ENCODE data around the gene PDZD7. TPM values are rescaled to one million over a fixed set of nuclear protein-coding genes. Genes with fewer than 3 reads are reported as not detected.

The PDZD7 gene
- total and polyA plus RNA-seq, 9 of the 15 experiments (the other 6 are each of a cell fraction or from before 2014, with no cell fraction given) = 0.04 to 0.24 (median 0.08) TPM; not detected in 3

- in situ Hi-C loops (cut with MboI) (loop anchor here (25.0 kb wide), 1 partner anchor 1057 kb away; no protein-coding TSS in a partner anchor), intact Hi-C loops (cut with micrococcal nuclease) (no loop called here)
- ATAC-seq (no peak), DNase-seq (ENCODE audit: extremely low read depth in 1 of 4, low spot score in 3 of 4) (no peak), FAIRE-seq (no peak)
- H3K79me2 ChIP-seq (ENCODE audit: control insufficient read depth, insufficient read depth, low read length) = no peaks in the 10 kb centered on the region
- no peak overlapping the region for H3K27ac ChIP-seq (ENCODE audit: extremely low read depth, low read depth, low read length)
- H4K20me1 ChIP-seq (replicated peaks; ENCODE audit: control insufficient read depth, insufficient read depth, low read length) = no peaks in the 10 kb centered on the region; the same call in 1 of the 2 replicates
- no peaks in the 10 kb centered on the region for H3K27me3 ChIP-seq (ENCODE audit: control insufficient read depth in 2 of 2, insufficient read depth in 2 of 2, low read length in 2 of 2)
- no peak overlapping the region for H3K9ac ChIP-seq (ENCODE audit: insufficient read depth in 1 of 2, low read depth in 2 of 2, low read length in 2 of 2)
- H3K36me3 ChIP-seq (ENCODE audit: control insufficient read depth, insufficient read depth, low read length) = peaks cover 17% of the 10 kb centered on the region; the same call in 2 of the 3 replicates
- TF ChIP-seq U2AF2 (optimal IDR thresholded peaks at IDR 0.05; ENCODE audit: low read depth, low read length) (no peak), PHF20 (IDR thresholded peaks at IDR 0.05; ENCODE audit: partially characterized antibody) (no peak), SRSF9 (IDR thresholded peaks at IDR 0.05; ENCODE audit: borderline replicate concordance, low read depth, low read length) (no peak), LCOR (CRISPR knock-in tag; IDR thresholded peaks at IDR 0.05) (no peak), SLC30A9 (CRISPR knock-in tag; IDR thresholded peaks at IDR 0.05) (no peak), ZNF586 (CRISPR knock-in tag; conservative IDR thresholded peaks at IDR 0.05) (no peak), ZZZ3 (IDR thresholded peaks at IDR 0.05) (no peak), NCOA6 (IDR thresholded peaks at IDR 0.05) (no peak)
- TF ChIP-seq, protein P1, sequence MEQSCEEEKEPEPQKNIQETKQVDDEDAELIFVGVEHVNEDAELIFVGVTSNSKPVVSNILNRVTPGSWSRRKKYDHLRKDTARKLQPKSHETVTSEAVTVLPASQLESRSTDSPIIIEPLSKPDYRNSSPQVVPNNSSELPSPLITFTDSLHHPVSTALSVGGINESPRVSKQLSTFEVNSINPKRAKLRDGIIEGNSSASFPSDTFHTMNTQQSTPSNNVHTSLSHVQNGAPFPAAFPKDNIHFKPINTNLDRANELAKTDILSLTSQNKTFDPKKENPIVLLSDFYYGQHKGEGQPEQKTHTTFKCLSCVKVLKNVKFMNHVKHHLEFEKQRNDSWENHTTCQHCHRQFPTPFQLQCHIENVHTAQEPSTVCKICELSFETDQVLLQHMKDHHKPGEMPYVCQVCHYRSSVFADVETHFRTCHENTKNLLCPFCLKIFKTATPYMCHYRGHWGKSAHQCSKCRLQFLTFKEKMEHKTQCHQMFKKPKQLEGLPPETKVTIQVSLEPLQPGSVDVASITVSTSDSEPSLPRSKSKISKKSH (CRISPR knock-in tag; IDR thresholded peaks at IDR 0.05) = no peak
- no peaks in the 10 kb centered on the region for H3K9me1 ChIP-seq (ENCODE audit: control insufficient read depth, insufficient read depth, low read length)
- H2AFZ ChIP-seq (ENCODE audit: low read depth, low read length) = no peak overlapping the region
- H3K4me3 ChIP-seq = no peak overlapping the region
- CTCF ChIA-PET (ENCODE audit: low intra/inter-chr PET ratio) = no interaction called here
- H3K4me1 ChIP-seq (replicated peaks in 1 of 2; ENCODE audit: control insufficient read depth in 2 of 2, insufficient read depth in 2 of 2, low read length in 2 of 2) = peaks cover 0 to 4% of the 10 kb centered on the region in 2 experiments; a peak in 2 of 5 replicates
- H3K9me3 ChIP-seq (replicated peaks; ENCODE audit: control insufficient read depth, insufficient read depth, low read depth, low read length) = no peaks in the 10 kb centered on the region
- WGBS (ENCODE audit: insufficient coverage, low coverage, missing lambda C conversion rate) = 80% methylated on average over 2 of the region's 2 CpGs
- BruUV-seq (replicated peaks) = no TSS peak
- H3K4me2 ChIP-seq (ENCODE audit: insufficient read depth, low read length) = no peak overlapping the region
- POLR2A ChIA-PET = no interaction called here
These were observed 50.6 kb downstream of the PDZD7 start for GRCh38 chr10:100980311-100980710.
